ENCODE results near the gene SNRPD3.
"Not testable (repeated sequence)": the region's sequence is repeated elsewhere in the genome, so short reads cannot be mapped to it uniquely, and the experiment has no call there.

The SNRPD3 gene

GRCh38 chr22:24592851-24593558, 37.2 kb downstream of the SNRPD3 start, which contains the start of gene LRRC75B:
LRRC75B (minus strand) TSS chr22:24593073; CDS start chr22:24593039, 34 bp downstream.
- DNase-seq (ENCODE audit: low read depth) = no peak

- DNase-seq (ENCODE audit: low read depth) = not testable (repeated sequence)
These were observed 37.7 kb downstream of the SNRPD3 start for GRCh38 chr22:24593559-24593835.

- no peak for DNase-seq (ENCODE audit: low read depth)
These were observed 38.2 kb downstream of the SNRPD3 start for GRCh38 chr22:24593836-24594568.

GRCh38 chr22:24594569-24595120, 38.8 kb downstream of the SNRPD3 start:
- DNase-seq (ENCODE audit: low read depth) = no peak

- DNase-seq (ENCODE audit: low read depth) = no peak
These were observed 39.4 kb downstream of the SNRPD3 start for GRCh38 chr22:24595228-24595627.

- no peak for DNase-seq (ENCODE audit: low read depth)
These were observed 40.1 kb downstream of the SNRPD3 start for GRCh38 chr22:24595863-24596262.

GRCh38 chr22:24597076-24597475, 41.3 kb downstream of the SNRPD3 start:
- not testable (repeated sequence) for DNase-seq (ENCODE audit: low read depth)

- no peak for DNase-seq (ENCODE audit: low read depth)
These were observed 43.7 kb downstream of the SNRPD3 start for GRCh38 chr22:24599514-24599913.

GRCh38 chr22:24599958-24600715, 44.3 kb downstream of the SNRPD3 start:
- DNase-seq (ENCODE audit: low read depth) = not testable (repeated sequence)

- no peak for DNase-seq (ENCODE audit: low read depth)
These were observed 45.7 kb downstream of the SNRPD3 start for GRCh38 chr22:24601217-24602104.

- DNase-seq (ENCODE audit: low read depth) = not testable (repeated sequence)
These were observed 46.4 kb downstream of the SNRPD3 start for GRCh38 chr22:24602105-24602749.

GRCh38 chr22:24602847-24603769, 47.3 kb downstream of the SNRPD3 start, which contains the start of gene GGT1:
GGT1 (plus strand) TSS chr22:24603193; CDS start chr22:24611082, 7,889 bp downstream.
- not testable (repeated sequence) for DNase-seq (ENCODE audit: low read depth)

- DNase-seq (ENCODE audit: low read depth) = not testable (repeated sequence)
These were observed 48.2 kb downstream of the SNRPD3 start for GRCh38 chr22:24603770-24604629.

- DNase-seq (ENCODE audit: low read depth) = not testable (repeated sequence)
These were observed 50.5 kb downstream of the SNRPD3 start for GRCh38 chr22:24606340-24606739.

GRCh38 chr22:24607429-24607983, 51.7 kb downstream of the SNRPD3 start:
- DNase-seq (ENCODE audit: low read depth) = not testable (repeated sequence)

- not testable (repeated sequence) for DNase-seq (ENCODE audit: low read depth)
These were observed 52.5 kb downstream of the SNRPD3 start for GRCh38 chr22:24608327-24608726.

- DNase-seq (ENCODE audit: low read depth) = not testable (repeated sequence)
These were observed 54.1 kb downstream of the SNRPD3 start for GRCh38 chr22:24609888-24610287.

GRCh38 chr22:24614794-24615193, 59.0 kb downstream of the SNRPD3 start:
- DNase-seq (ENCODE audit: low read depth) = not testable (repeated sequence)

Data from activated T-cell treated with anti-CD3 and anti-CD28 coated beads for 1 hour (primary cell).